ENCODE results near the gene JPH4.

The JPH4 gene

GRCh38 chr14:23563473-23564180 is 15.0 kb downstream of the JPH4 start:
- no peak for DNase-seq (ENCODE audit: low spot score)

GRCh38 chr14:23562822-23563472 is 15.6 kb downstream of the JPH4 start:
- DNase-seq (ENCODE audit: low spot score) = peak; percentile 65

- DNase-seq (ENCODE audit: low spot score) = no peak
Measured at GRCh38 chr14:23561873-23562821, 16.4 kb downstream of the JPH4 start.

GRCh38 chr14:23561259-23561658 is 17.3 kb downstream of the JPH4 start:
- no peak for DNase-seq (ENCODE audit: low spot score)

GRCh38 chr14:23559926-23560520 is 18.6 kb downstream of the JPH4 start:
- no peak for DNase-seq (ENCODE audit: low spot score)

GRCh38 chr14:23559010-23559925 is 19.3 kb downstream of the JPH4 start:
- DNase-seq (ENCODE audit: low spot score) = peak; percentile 76

- DNase-seq (ENCODE audit: low spot score) = no peak
Measured at GRCh38 chr14:23558346-23559009, 20.1 kb downstream of the JPH4 start.

- DNase-seq (ENCODE audit: low spot score) = no peak
Measured at GRCh38 chr14:23557946-23558345, 20.6 kb downstream of the JPH4 start.

- no peak for DNase-seq (ENCODE audit: low spot score)
Measured at GRCh38 chr14:23557521-23557920, 21.1 kb downstream of the JPH4 start.

- DNase-seq (ENCODE audit: low spot score) = no peak
Measured at GRCh38 chr14:23556700-23557440, 21.7 kb downstream of the JPH4 start.

GRCh38 chr14:23555882-23556699 is 22.5 kb downstream of the JPH4 start, which contains the start of gene THTPA:
Gene THTPA, plus strand, starts transcription at chr14:23556271. Its CDS starts 487 bp downstream, at chr14:23556758.
- DNase-seq (ENCODE audit: low spot score) = peak; percentile 92

GRCh38 chr14:23555533-23555881 is 23.1 kb downstream of the JPH4 start:
- no peak for DNase-seq (ENCODE audit: low spot score)

- peak; percentile 52 for DNase-seq (ENCODE audit: low spot score)
Measured at GRCh38 chr14:23551266-23552028, 27.1 kb downstream of the JPH4 start, which contains the start of gene ZFHX2. Gene ZFHX2, minus strand, starts transcription at chr14:23551765. Its CDS starts 16,440 bp downstream, at chr14:23535325.

GRCh38 chr14:23550812-23551265 is 27.8 kb downstream of the JPH4 start:
- no peak for DNase-seq (ENCODE audit: low spot score)

GRCh38 chr14:23550131-23550811 is 28.3 kb downstream of the JPH4 start:
- no peak for DNase-seq (ENCODE audit: low spot score)

- no peak for DNase-seq (ENCODE audit: low spot score)
Measured at GRCh38 chr14:23548351-23549318, 30.0 kb downstream of the JPH4 start.
